ENCODE measurements around the gene TMX2. TPM values are rescaled to one million over a fixed set of nuclear protein-coding genes. Genes with fewer than 3 reads are reported as not detected.
A peak's percentile ranks its signal among the peaks of the same experiment; 100 is the strongest.

TMX2 gene
- total RNA-seq, 2 donors from 2014 or later, result 54.2 to 69.8 TPM

DNA sequence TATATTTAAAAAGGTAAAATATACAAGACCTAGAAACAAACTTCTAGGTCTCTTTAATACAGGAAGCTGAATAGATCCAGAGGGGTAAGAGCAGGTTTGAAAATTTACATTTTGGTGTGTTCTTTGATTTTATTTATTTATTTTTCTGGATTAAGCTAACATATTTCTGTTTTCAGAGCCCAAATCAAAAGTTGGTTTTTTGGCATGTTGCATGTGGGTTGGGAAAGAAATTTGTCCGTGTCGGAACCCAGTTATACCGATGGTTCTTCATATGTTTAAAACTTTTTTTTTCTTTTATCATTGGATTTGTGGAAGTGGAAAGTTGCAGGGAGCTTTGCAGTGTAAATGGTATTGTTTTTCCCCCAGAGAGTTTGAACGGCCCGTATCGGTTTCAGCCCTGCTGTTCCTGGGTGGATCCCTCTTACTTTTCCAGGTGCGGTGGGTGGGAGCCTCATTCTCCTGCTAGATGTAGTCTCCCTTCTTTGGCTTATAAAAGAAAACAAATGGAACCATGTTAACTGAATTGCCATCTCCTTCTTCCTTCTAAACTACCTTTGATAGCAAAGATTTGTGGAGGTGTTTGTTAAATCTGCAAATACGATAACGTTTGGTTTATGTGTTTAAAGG, 50.0 kb downstream of the TMX2 start:
- H3K36me3 Mint-ChIP-seq (ENCODE audit: insufficient read depth in 2 of 2), result no peaks in the 10 kb centered on the region
- H3K27me3 Mint-ChIP-seq (ENCODE audit: low read depth), result no peaks in the 10 kb centered on the region
- ATAC-seq (replicated peaks in 1 of 2) (no peak), DNase-seq (no peak)
- H3K27ac Mint-ChIP-seq, result peak overlapping the region; percentile 2
- H3K9me3 Mint-ChIP-seq, result no peaks in the 10 kb centered on the region
- H3K4me1 Mint-ChIP-seq (ENCODE audit: low read depth), result peaks cover 48% of the 10 kb centered on the region
- peak overlapping the region; percentile 30 to 81 for H3K4me3 Mint-ChIP-seq

DNA sequence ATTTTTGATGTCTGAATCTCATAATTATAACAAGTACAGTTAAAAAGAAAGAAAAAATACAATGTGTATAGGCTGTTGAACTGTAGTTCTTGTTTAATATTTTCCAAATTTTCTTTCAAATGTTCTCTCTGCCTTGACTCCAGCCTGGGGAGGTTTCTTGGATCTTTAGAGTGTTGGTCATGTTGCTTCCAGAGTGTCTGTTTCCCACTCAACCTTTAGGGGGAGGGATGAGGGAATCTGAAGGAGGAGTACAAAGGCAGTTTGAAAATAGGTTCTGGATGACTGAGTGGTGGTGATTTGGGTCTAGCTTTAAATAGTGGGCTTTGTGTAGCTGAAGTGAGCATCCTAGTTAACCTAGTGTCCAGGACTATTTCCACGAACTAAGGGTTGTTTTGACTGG, 51.2 kb downstream of the TMX2 start:
- ATAC-seq (replicated peaks in 1 of 2), result no peak
- DNase-seq, result no peak
- Mint-ChIP-seq H3K9me3 (no peaks in the 10 kb centered on the region), H3K27ac (no peak overlapping the region), H3K27me3 (ENCODE audit: low read depth) (no peaks in the 10 kb centered on the region), H3K4me3 (no peak overlapping the region), H3K36me3 (ENCODE audit: insufficient read depth in 2 of 2) (no peaks in the 10 kb centered on the region), H3K4me1 (ENCODE audit: low read depth) (peaks cover 42% of the 10 kb centered on the region)

DNA sequence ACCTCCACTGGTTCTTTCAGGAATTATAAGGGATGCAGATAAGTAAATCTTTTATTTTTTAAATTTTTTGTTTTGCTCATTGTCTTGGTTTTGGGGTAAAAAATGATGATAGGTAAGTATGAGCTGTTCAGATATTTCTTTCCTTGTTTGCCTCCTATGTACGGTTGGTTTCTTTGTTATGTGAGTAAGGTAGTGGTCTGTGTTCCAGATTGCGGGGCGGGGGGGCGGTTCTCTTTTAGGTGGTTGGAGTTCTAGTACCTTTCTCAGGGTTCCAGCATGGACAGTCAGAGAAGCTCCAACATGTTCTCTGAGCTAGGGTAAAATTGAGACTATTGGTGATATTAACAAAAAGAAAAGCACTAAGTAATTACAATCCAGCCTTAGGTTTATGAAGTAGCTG, 51.6 kb downstream of the TMX2 start:
- ATAC-seq (replicated peaks in 1 of 2) (no peak), DNase-seq (no peak)
- Mint-ChIP-seq H3K27me3 (ENCODE audit: low read depth) (no peaks in the 10 kb centered on the region), H3K27ac (no peak overlapping the region), H3K4me1 (ENCODE audit: low read depth) (peaks cover 39% of the 10 kb centered on the region), H3K9me3 (no peaks in the 10 kb centered on the region), H3K4me3 (no peak overlapping the region), H3K36me3 (ENCODE audit: insufficient read depth in 2 of 2) (no peaks in the 10 kb centered on the region)

DNA sequence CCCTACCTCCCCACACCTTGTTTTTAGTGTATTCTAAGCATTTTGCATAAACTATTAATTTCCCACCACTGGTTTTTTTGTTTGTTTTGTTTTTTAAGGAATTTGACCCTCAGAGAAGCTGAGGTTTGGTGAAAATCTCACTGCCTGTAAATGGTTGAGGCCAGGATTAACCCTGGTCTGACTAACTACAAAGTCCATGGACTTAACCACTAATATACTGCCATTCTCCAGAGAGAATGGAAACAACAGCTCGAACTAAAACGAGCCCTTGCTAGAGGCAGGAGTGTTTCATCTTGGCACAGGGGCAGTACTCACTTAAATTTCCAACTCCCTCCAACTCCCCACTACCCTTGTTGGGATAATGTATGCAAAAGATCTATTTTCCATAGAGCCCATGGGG, 52.2 kb downstream of the TMX2 start:
- no peak for ATAC-seq (replicated peaks in 1 of 2)
- no peak overlapping the region for H3K4me3 Mint-ChIP-seq

DNA sequence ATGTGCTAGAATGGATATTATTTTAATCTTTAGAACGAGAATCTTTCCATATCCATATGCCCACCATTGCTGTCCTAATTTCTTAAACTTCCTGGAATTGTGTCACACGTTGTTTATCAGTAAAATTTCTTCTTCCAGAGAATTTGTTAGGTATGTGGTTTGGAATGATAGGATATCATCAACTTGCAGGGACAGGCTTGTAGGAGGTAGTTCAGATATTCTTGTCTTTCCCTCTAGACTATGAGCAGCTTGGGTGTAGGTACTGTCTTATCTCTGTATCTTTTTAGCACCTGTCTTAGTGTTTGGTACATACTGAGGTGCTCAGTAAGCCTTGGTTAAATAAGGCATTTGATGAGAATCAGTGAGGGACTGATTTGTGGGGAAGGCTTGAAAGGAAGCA, 52.6 kb downstream of the TMX2 start:
- Mint-ChIP-seq H3K27ac (no peak overlapping the region), H3K4me3 (no peak overlapping the region), H3K27me3 (ENCODE audit: low read depth) (no peaks in the 10 kb centered on the region), H3K9me3 (no peaks in the 10 kb centered on the region), H3K4me1 (ENCODE audit: low read depth) (peaks cover 30% of the 10 kb centered on the region), H3K36me3 (ENCODE audit: insufficient read depth in 2 of 2) (peaks cover 0 to 2% of the 10 kb centered on the region in 2 donors)
- DNase-seq (no peak), ATAC-seq (replicated peaks in 1 of 2) (no peak)

More for the DNA sequence above, 52.2 kb downstream of the TMX2 start:
- no peaks in the 10 kb centered on the region for H3K9me3 Mint-ChIP-seq
- no peak overlapping the region for H3K27ac Mint-ChIP-seq
- no peaks in the 10 kb centered on the region for H3K27me3 Mint-ChIP-seq (ENCODE audit: low read depth)
- peaks cover 0 to 2% of the 10 kb centered on the region in 2 donors for H3K36me3 Mint-ChIP-seq (ENCODE audit: insufficient read depth in 2 of 2)
- no peak for DNase-seq
- H3K4me1 Mint-ChIP-seq (ENCODE audit: low read depth), result peaks cover 34% of the 10 kb centered on the region

DNA sequence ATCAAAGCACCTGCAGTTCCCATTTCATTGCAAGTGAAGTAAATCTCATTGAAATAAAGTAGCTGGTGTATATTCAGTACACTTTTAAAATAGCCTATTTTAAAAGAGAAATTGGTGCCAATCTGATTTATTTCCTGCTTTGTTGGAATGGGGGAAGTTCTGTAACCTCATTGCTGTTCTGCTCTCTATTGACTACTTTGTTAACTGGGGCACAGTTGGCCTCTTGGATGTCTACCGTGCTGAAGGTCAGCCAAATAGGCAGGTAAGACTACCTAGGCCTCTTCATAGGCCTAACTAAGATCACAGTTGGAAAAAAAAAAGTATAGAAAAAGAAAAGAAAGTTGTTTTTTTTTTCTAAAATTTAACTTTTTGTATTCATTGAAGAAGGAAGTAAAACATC, 58.4 kb downstream of the TMX2 start:
- DNase-seq, result no peak
- H3K36me3 Mint-ChIP-seq (ENCODE audit: insufficient read depth in 2 of 2), result peaks cover 0 to 2% of the 10 kb centered on the region in 2 donors
- no peaks in the 10 kb centered on the region for H3K4me1 Mint-ChIP-seq (ENCODE audit: low read depth)
- H3K9me3 Mint-ChIP-seq, result no peaks in the 10 kb centered on the region
- H3K4me3 Mint-ChIP-seq, result no peak overlapping the region
- H3K27ac Mint-ChIP-seq, result no peak overlapping the region
- ATAC-seq (replicated peaks in 1 of 2), result no peak
- H3K27me3 Mint-ChIP-seq (ENCODE audit: low read depth), result no peaks in the 10 kb centered on the region

DNA sequence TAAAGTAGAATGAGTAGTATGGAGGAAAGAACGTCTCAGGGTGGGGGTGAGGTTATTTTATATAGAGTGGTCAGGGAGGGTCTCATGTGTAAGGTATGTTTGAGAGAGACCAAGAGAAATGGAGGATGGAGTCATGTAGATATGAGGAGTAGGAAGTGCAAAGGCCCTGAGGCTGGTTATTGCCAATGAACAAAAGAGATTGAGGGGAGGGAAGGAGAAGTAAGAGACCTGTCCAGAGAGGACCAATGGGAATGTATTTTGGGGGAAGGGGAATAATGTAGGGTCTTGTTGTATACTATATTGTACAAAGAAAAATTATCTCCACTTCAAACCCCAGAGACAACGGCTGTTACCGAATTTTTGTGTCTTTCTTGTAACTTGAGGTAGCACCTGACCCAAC, 59.0 kb downstream of the TMX2 start:
- H3K9me3 Mint-ChIP-seq, result no peaks in the 10 kb centered on the region
- no peaks in the 10 kb centered on the region for H3K27me3 Mint-ChIP-seq (ENCODE audit: low read depth)
- H3K4me3 Mint-ChIP-seq, result no peak overlapping the region
- no peaks in the 10 kb centered on the region for H3K4me1 Mint-ChIP-seq (ENCODE audit: low read depth)
- ATAC-seq (replicated peaks in 1 of 2) (no peak), DNase-seq (no peak)
- H3K36me3 Mint-ChIP-seq (ENCODE audit: insufficient read depth in 2 of 2), result peaks cover 0 to 2% of the 10 kb centered on the region in 2 donors
- no peak overlapping the region for H3K27ac Mint-ChIP-seq

DNA sequence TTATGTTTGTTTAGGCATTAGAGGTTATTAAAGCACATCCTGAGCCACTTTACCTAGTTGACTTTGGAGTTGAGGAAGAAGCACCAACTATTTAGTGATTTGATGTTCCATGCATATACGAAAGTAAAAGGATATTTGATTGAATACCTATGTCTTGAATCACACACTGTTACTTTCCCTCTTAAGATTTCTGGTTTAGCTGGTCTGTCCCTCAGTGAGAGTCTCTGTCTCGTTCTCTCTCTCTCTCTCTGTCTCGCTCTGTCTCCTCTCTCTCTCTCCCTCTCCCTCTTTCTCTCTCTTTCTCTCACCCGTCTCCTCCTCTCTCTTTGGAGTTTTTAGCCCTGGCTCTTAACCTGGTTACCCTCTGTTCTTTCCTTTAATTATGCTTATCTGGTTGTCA, 60.2 kb downstream of the TMX2 start:
- H3K4me3 Mint-ChIP-seq, result no peak overlapping the region
- DNase-seq (no peak), ATAC-seq (replicated peaks in 1 of 2) (no peak)
- peak overlapping the region; percentile 26 for H3K27ac Mint-ChIP-seq
- H3K9me3 Mint-ChIP-seq, result no peaks in the 10 kb centered on the region
- H3K36me3 Mint-ChIP-seq (ENCODE audit: insufficient read depth in 2 of 2), result peaks cover 0 to 2% of the 10 kb centered on the region in 2 donors
- no peaks in the 10 kb centered on the region for H3K4me1 Mint-ChIP-seq (ENCODE audit: low read depth)
- H3K27me3 Mint-ChIP-seq (ENCODE audit: low read depth), result no peaks in the 10 kb centered on the region

DNA sequence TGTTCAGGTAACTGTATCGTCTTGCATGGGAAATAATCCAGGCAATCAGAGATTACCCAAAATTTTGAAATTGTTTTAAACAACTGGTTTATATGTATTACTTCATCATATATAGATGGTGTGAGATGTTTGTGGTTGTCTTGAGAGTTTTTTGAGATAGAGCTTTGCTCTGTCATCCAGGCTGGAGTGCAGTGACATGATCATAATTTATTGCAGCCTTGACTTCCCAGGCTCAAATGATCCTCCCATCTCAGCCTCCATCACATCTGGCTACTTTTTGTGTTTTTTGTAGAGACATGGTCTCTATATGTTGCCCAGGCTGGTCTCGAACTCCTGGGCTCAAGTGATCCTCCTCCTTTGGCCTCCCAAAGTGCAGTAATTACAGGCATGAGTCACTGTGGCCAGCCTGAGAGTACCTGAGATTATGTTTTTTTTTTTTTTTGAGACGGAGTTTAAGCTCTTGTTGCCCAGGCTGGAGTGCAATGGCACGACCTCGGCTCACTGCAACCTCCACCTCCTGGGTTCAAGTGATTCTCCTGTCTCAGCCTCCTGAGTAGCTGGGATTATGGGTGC, 60.7 kb downstream of the TMX2 start:
- Mint-ChIP-seq H3K4me1 (ENCODE audit: low read depth) (no peaks in the 10 kb centered on the region), H3K27ac (no peak overlapping the region), H3K36me3 (ENCODE audit: insufficient read depth in 2 of 2) (peaks cover 0 to 2% of the 10 kb centered on the region in 2 donors), H3K9me3 (no peaks in the 10 kb centered on the region), H3K27me3 (ENCODE audit: low read depth) (no peaks in the 10 kb centered on the region), H3K4me3 (no peak overlapping the region)
- ATAC-seq (replicated peaks in 1 of 2) (peak in 1 of 2 donors; percentile 25), DNase-seq (no peak)

DNA sequence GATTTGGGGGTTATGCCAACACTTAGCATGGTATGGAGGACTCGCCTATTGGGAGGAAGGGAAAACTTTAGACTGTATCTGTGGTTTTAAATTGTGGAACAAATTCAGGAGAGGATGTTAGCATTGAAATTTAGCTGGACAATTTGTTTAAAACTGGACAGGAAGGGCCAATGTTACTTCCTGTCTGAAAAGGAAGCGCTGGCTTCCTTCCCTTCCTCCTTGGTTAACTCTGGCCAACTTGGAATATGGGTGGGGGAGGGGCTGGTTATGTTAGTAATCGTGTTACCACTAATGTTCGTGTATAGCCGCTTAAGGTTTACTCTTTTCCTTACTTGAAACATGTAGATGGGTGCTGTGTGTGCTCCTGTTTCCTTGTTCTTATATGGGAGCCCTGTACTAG, 63.1 kb downstream of the TMX2 start:
- DNase-seq (no peak), ATAC-seq (replicated peaks in 1 of 2) (no peak)
- peaks cover 20% of the 10 kb centered on the region for H3K4me1 Mint-ChIP-seq (ENCODE audit: low read depth)
- no peak overlapping the region for H3K4me3 Mint-ChIP-seq
- no peaks in the 10 kb centered on the region for H3K27me3 Mint-ChIP-seq (ENCODE audit: low read depth)
- H3K36me3 Mint-ChIP-seq (ENCODE audit: insufficient read depth in 2 of 2), result no peaks in the 10 kb centered on the region
- H3K9me3 Mint-ChIP-seq, result no peaks in the 10 kb centered on the region
- no peak overlapping the region for H3K27ac Mint-ChIP-seq

DNA sequence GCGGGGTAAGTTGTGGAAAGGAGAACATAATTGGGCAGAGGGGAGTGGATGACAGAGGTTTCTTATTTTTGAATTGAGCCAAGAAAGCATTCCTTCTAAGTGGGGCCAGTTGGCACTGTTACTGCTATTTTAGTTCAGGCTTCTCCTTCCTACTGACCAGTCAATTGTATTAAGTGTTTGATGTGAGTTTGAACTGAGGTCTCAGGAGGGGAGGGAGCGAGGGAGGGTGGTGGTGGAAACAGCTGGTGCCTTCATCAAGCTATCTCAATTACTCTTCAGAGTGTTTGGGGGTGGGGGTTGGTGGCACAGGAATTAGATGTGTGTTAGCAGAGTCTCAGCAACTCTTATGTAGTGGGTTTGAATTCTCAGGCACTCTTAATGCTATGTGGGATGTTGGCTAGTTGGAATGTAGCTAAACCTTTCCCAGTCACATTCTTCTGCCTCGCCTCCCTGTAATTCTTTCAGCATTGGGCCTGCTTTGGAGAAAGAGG, 63.7 kb downstream of the TMX2 start:
- no peaks in the 10 kb centered on the region for H3K36me3 Mint-ChIP-seq (ENCODE audit: insufficient read depth in 2 of 2)
- no peak for ATAC-seq (replicated peaks in 1 of 2)
- H3K4me3 Mint-ChIP-seq, result no peak overlapping the region
- H3K27me3 Mint-ChIP-seq (ENCODE audit: low read depth), result no peaks in the 10 kb centered on the region
- H3K4me1 Mint-ChIP-seq (ENCODE audit: low read depth), result peaks cover 22% of the 10 kb centered on the region
- H3K9me3 Mint-ChIP-seq, result no peaks in the 10 kb centered on the region
- H3K27ac Mint-ChIP-seq, result no peak overlapping the region
- DNase-seq, result no peak

DNA sequence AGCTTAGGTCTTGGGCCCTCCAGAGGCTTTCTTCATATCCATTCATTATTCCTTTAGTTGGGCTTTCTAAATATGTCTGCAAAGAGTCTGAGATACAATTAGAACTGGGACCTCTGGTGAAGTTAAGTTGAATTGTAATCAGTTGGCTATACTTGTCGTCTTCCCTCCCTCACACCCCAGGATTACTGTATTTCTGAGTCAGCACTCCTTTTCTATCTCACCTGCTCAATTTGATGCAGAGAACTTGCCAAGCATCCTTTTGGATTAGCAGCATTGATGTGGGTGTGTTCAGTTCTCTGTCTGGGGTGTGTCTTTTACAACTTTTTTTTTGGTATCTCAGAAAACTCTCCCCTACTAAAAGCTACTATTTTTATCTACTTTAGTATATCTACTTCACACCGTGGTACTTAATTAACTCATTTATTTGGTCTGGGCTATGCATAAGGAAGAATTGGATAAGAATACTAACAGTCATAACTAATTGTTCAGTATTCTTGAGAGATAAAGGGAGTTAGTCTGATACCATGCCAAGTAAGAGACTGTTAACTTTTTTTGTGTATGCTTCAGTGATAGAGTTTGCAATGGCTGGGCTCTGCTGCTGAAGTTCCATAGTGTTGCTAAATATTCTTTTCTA, 64.3 kb downstream of the TMX2 start:
- Mint-ChIP-seq H3K9me3 (no peaks in the 10 kb centered on the region), H3K4me1 (ENCODE audit: low read depth) (peaks cover 28% of the 10 kb centered on the region), H3K4me3 (no peak overlapping the region), H3K36me3 (ENCODE audit: insufficient read depth in 2 of 2) (no peaks in the 10 kb centered on the region), H3K27ac (no peak overlapping the region), H3K27me3 (ENCODE audit: low read depth) (no peaks in the 10 kb centered on the region)
- DNase-seq, result no peak
- no peak for ATAC-seq (replicated peaks in 1 of 2)

DNA sequence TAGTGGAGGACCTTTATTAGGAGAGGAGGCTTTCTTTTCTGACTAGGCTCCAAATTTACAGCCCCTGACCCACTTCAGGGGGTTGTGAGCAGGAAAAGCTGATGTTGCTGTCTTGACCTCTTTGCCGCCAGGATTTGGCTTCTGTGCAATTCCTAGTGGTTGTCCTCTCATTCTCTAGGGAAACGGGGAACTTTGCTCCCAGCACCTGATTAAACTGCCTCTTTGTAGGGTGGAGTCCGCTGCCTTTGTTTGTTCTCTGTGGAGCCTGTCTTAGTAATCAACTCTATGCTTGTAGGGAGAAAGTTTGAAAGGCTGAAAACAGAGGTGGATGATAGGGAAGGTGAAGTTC, 65.5 kb downstream of the TMX2 start:
- Mint-ChIP-seq H3K4me1 (ENCODE audit: low read depth) (peaks cover 28% of the 10 kb centered on the region), H3K36me3 (ENCODE audit: insufficient read depth in 2 of 2) (no peaks in the 10 kb centered on the region), H3K4me3 (no peak overlapping the region), H3K27me3 (ENCODE audit: low read depth) (no peaks in the 10 kb centered on the region), H3K27ac (no peak overlapping the region), H3K9me3 (no peaks in the 10 kb centered on the region)
- DNase-seq (no peak), ATAC-seq (replicated peaks in 1 of 2) (no peak)

All from activated T-cell treated with anti-CD3 and anti-CD28 coated beads, Interleukin-2, amount 50 U/mL, for 72 hours (primary cell).